HEK293 (cell line): ENCODE measurements around the gene XRCC6.

ENCODE experiments used
- GLI4 ChIP-seq: fragments of 450-650 bp; formaldehyde crosslinking; IDR thresholded peaks from 2 replicates; pipeline ENCODE4 v1.5.1; 2016; ENCODE audit warnings: missing biosample characterization, missing genetic modification characterization
- OSR2 ChIP-seq: fragments of 450-650 bp; formaldehyde crosslinking; IDR thresholded peaks from 2 replicates; pipeline ENCODE4 v1.5.1; 2016; ENCODE audit warnings: missing biosample characterization, missing genetic modification characterization
- SALL2 ChIP-seq: fragments of 450-650 bp; formaldehyde crosslinking; IDR thresholded peaks from 2 replicates; pipeline ENCODE4 v1.5.0; 2017; ENCODE audit warnings: missing biosample characterization, mild to moderate bottlenecking, missing genetic modification characterization, borderline replicate concordance
- SCRT1 ChIP-seq: fragments of 450-650 bp; formaldehyde crosslinking; IDR thresholded peaks from 2 replicates; pipeline ENCODE4 v1.5.1; 2016; ENCODE audit warnings: missing biosample characterization, missing genetic modification characterization, borderline replicate concordance
- WT1 ChIP-seq: fragments of 450-650 bp; formaldehyde crosslinking; IDR thresholded peaks from 2 replicates; pipeline ENCODE4 v1.5.1; 2016; ENCODE audit warnings: missing biosample characterization, missing genetic modification characterization
- ZBTB48 ChIP-seq: fragments of 450-650 bp; formaldehyde crosslinking; IDR thresholded peaks from 2 replicates; pipeline ENCODE4 v1.5.1; 2016; ENCODE audit warnings: missing biosample characterization, missing genetic modification characterization
- ZFP37 ChIP-seq: fragments of 450-650 bp; formaldehyde crosslinking; IDR thresholded peaks from 2 replicates; pipeline ENCODE4 v1.5.1; 2016; ENCODE audit warnings: missing biosample characterization, missing genetic modification characterization
- ZFP69B ChIP-seq: fragments of 450-650 bp; formaldehyde crosslinking; IDR thresholded peaks from 2 replicates; pipeline ENCODE4 v1.5.1; 2016; ENCODE audit warnings: missing biosample characterization, missing genetic modification characterization
- ZNF140 ChIP-seq: fragments of 450-650 bp; formaldehyde crosslinking; IDR thresholded peaks from 2 replicates; pipeline ENCODE4 v1.5.1; 2016; ENCODE audit warnings: missing biosample characterization, missing genetic modification characterization
- ZNF19 ChIP-seq: fragments of 450-650 bp; formaldehyde crosslinking; IDR thresholded peaks from 2 replicates; pipeline ENCODE4; 2016; ENCODE audit warnings: missing biosample characterization, missing genetic modification characterization, low read depth
- ZNF202 ChIP-seq: fragments of 450-650 bp; formaldehyde crosslinking; IDR thresholded peaks from 2 replicates; pipeline ENCODE4 v1.5.1; 2016; ENCODE audit warnings: missing biosample characterization, missing genetic modification characterization, borderline replicate concordance
- ZNF24 ChIP-seq: fragments of 450-650 bp; formaldehyde crosslinking; IDR thresholded peaks from 2 replicates; pipeline ENCODE4 v1.5.1; 2016; ENCODE audit warnings: missing biosample characterization, missing genetic modification characterization
- ZNF37A ChIP-seq: fragments of 450-650 bp; IDR thresholded peaks from 2 replicates; pipeline ENCODE4 v1.5.1; 2018; ENCODE audit warnings: missing biosample characterization, missing genetic modification characterization
- ZNF654 ChIP-seq: fragments of 450-650 bp; formaldehyde crosslinking; IDR thresholded peaks from 2 replicates; pipeline ENCODE4 v1.5.1; 2016; ENCODE audit warnings: low read depth, missing biosample characterization, missing genetic modification characterization
- ZNF660 ChIP-seq: fragments of 450-650 bp; IDR thresholded peaks from 2 replicates; pipeline ENCODE4 v1.5.1; 2018; ENCODE audit warnings: missing biosample characterization, mild to moderate bottlenecking, missing genetic modification characterization
- ZNF677 ChIP-seq: fragments of 450-650 bp; IDR thresholded peaks from 2 replicates; pipeline ENCODE4 v1.5.0; 2018; ENCODE audit warnings: missing biosample characterization, mild to moderate bottlenecking, missing genetic modification characterization, moderate library complexity
- ZNF747 ChIP-seq: fragments of 450-650 bp; formaldehyde crosslinking; IDR thresholded peaks from 2 replicates; pipeline ENCODE4 v1.5.1; 2016; ENCODE audit warnings: missing biosample characterization, missing genetic modification characterization
- ZNF768 ChIP-seq: fragments of 450-650 bp; formaldehyde crosslinking; IDR thresholded peaks from 2 replicates; pipeline ENCODE4 v1.5.1; 2018; ENCODE audit warnings: missing biosample characterization, mild to moderate bottlenecking, missing genetic modification characterization
- ZNF776 ChIP-seq: fragments of 450-650 bp; formaldehyde crosslinking; IDR thresholded peaks from 2 replicates; pipeline ENCODE4 v1.5.0; 2017; ENCODE audit warnings: missing biosample characterization, missing genetic modification characterization, borderline replicate concordance
- ZNF830 ChIP-seq: fragments of 450-650 bp; IDR thresholded peaks from 2 replicates; pipeline ENCODE4 v1.5.0; 2018; ENCODE audit warnings: missing biosample characterization, missing genetic modification characterization, low read depth, mild to moderate bottlenecking, moderate library complexity
- ZNF837 ChIP-seq: fragments of 450-650 bp; formaldehyde crosslinking; IDR thresholded peaks from 2 replicates; pipeline ENCODE4 v1.5.1; 2016; ENCODE audit warnings: missing biosample characterization, missing genetic modification characterization
- ZSCAN30 ChIP-seq: fragments of 450-650 bp; IDR thresholded peaks from 2 replicates; pipeline ENCODE4 v1.5.1; 2018; ENCODE audit warnings: missing biosample characterization, mild to moderate bottlenecking, missing genetic modification characterization, moderate library complexity
- ZXDB ChIP-seq: fragments of 450-650 bp; formaldehyde crosslinking; IDR thresholded peaks from 2 replicates; pipeline ENCODE4 v1.5.1; 2016; ENCODE audit warnings: missing biosample characterization, missing genetic modification characterization
- TF ChIP-seq, protein P1 (sequence below): fragments of 450-650 bp; formaldehyde crosslinking; IDR thresholded peaks from 2 replicates; pipeline ENCODE4 v1.5.1; 2016; ENCODE audit warnings: missing biosample characterization, missing genetic modification characterization, low read depth
- TF ChIP-seq, protein P2 (sequence below): fragments of 450-650 bp; formaldehyde crosslinking; IDR thresholded peaks from 2 replicates; pipeline ENCODE4 v1.5.1; 2016; ENCODE audit warnings: missing biosample characterization, missing genetic modification characterization
- TF ChIP-seq, protein P3 (sequence below): fragments of 450-650 bp; formaldehyde crosslinking; IDR thresholded peaks from 2 replicates; pipeline ENCODE4 v1.5.1; 2016; ENCODE audit warnings: missing biosample characterization, missing genetic modification characterization
- TF ChIP-seq, protein P4 (sequence below): fragments of 450-650 bp; formaldehyde crosslinking; conservative IDR thresholded peaks from 2 replicates; pipeline ENCODE4 v1.5.1; 2016; ENCODE audit warnings: low read depth, missing biosample characterization, missing genetic modification characterization
- TF ChIP-seq, protein P5 (sequence below): fragments of 450-650 bp; formaldehyde crosslinking; IDR thresholded peaks from 2 replicates; pipeline ENCODE4 v1.5.1; 2016; ENCODE audit warnings: missing biosample characterization, missing genetic modification characterization

XRCC6 gene

DNA sequence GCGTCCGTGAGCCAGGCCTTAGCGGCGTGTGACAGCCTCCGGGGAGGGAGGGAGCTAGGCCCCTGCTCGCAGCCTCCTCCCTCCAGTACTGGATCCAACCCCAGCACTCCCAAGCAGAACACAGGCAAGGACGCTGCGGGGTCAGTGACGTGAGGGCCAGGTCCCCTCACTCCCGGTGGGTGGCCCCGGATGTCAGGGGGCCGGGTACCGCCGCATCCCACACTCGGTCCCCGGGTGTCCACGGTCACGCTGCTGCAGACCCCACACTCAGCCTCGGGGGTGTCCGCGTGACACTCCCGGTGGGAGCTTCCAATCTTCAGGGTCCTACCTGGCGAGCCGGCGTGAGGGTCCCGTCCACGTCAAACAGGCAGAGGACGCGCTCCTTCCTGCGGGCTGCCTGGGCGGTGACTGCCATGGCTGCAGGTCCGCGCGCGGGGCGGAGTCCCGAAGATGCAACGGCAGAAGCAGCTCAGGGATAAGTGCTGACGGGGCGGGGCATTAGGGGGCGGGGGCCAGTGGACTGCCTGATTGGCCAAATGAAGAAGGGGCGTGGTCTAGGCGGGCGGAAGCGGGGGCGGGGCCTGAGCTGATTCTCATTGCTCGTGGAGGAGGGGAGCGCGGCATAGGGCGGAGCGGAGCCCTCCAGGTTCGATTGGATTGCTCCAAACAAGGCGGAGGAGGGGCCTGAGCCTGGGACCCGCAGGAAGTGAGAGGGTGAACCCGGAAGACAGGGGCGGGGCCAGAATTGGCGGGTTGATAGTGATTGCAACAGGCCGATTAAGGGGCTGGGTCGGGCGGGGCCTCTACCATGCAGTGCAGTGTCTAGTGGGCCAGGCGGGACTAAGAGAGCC lies 31.5 kb upstream of the XRCC6 start, which contains the start of gene PMM1 (continued):
- TF ChIP-seq ZNF660 (tag by site-specific recombination) (0 out of 2 replicates have a peak, but pooled peaks have one; percentile 63), ZNF37A (tag by site-specific recombination) (no peak), ZNF19 (no peak), GLI4 (no peak), ZFP69B (tag by site-specific recombination) (peak; percentile 67; the same call in 1 of the 2 replicates), ZNF654 (tag by site-specific recombination) (no peak), SALL2 (no peak), ZNF768 (tag by site-specific recombination) (no peak), ZSCAN30 (tag by site-specific recombination) (peak; percentile 71), ZNF677 (tag by site-specific recombination) (no peak), ZNF747 (tag by site-specific recombination) (no peak), OSR2 (tag by site-specific recombination) (0 out of 2 replicates have a peak, but pooled peaks have one; percentile 7), ZNF776 (no peak), ZXDB (peak; percentile 82), ZNF24 (0 out of 2 replicates have a peak, but pooled peaks have one; percentile 46), ZNF140 (tag by site-specific recombination) (no peak), ZNF830 (tag by site-specific recombination) (no peak), SCRT1 (tag by site-specific recombination) (peak; percentile 85; the same call in 1 of the 2 replicates), ZNF202 (no peak), ZNF837 (tag by site-specific recombination) (no peak), ZBTB48 (peak; percentile 74; the same call in 1 of the 2 replicates), WT1 (tag by site-specific recombination) (no peak; the same call in none of the 2 replicates), ZFP37 (tag by site-specific recombination) (no peak)
- TF ChIP-seq, protein P1, sequence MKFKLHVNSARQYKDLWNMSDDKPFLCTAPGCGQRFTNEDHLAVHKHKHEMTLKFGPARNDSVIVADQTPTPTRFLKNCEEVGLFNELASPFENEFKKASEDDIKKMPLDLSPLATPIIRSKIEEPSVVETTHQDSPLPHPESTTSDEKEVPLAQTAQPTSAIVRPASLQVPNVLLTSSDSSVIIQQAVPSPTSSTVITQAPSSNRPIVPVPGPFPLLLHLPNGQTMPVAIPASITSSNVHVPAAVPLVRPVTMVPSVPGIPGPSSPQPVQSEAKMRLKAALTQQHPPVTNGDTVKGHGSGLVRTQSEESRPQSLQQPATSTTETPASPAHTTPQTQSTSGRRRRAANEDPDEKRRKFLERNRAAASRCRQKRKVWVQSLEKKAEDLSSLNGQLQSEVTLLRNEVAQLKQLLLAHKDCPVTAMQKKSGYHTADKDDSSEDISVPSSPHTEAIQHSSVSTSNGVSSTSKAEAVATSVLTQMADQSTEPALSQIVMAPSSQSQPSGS (tag by site-specific recombination): no peak
- TF ChIP-seq, protein P2, sequence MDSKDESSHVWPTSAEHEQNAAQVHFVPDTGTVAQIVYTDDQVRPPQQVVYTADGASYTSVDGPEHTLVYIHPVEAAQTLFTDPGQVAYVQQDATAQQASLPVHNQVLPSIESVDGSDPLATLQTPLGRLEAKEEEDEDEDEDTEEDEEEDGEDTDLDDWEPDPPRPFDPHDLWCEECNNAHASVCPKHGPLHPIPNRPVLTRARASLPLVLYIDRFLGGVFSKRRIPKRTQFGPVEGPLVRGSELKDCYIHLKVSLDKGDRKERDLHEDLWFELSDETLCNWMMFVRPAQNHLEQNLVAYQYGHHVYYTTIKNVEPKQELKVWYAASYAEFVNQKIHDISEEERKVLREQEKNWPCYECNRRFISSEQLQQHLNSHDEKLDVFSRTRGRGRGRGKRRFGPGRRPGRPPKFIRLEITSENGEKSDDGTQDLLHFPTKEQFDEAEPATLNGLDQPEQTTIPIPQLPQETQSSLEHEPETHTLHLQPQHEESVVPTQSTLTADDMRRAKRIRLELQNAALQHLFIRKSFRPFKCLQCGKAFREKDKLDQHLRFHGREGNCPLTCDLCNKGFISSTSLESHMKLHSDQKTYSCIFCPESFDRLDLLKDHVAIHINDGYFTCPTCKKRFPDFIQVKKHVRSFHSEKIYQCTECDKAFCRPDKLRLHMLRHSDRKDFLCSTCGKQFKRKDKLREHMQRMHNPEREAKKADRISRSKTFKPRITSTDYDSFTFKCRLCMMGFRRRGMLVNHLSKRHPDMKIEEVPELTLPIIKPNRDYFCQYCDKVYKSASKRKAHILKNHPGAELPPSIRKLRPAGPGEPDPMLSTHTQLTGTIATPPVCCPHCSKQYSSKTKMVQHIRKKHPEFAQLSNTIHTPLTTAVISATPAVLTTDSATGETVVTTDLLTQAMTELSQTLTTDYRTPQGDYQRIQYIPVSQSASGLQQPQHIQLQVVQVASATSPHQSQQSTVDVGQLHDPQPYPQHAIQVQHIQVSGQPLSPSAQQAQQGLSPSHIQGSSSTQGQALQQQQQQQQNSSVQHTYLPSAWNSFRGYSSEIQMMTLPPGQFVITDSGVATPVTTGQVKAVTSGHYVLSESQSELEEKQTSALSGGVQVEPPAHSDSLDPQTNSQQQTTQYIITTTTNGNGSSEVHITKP (tag by site-specific recombination): peak; percentile 97
- TF ChIP-seq, protein P3, sequence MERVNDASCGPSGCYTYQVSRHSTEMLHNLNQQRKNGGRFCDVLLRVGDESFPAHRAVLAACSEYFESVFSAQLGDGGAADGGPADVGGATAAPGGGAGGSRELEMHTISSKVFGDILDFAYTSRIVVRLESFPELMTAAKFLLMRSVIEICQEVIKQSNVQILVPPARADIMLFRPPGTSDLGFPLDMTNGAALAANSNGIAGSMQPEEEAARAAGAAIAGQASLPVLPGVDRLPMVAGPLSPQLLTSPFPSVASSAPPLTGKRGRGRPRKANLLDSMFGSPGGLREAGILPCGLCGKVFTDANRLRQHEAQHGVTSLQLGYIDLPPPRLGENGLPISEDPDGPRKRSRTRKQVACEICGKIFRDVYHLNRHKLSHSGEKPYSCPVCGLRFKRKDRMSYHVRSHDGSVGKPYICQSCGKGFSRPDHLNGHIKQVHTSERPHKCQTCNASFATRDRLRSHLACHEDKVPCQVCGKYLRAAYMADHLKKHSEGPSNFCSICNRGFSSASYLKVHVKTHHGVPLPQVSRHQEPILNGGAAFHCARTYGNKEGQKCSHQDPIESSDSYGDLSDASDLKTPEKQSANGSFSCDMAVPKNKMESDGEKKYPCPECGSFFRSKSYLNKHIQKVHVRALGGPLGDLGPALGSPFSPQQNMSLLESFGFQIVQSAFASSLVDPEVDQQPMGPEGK: peak; percentile 74
- TF ChIP-seq, protein P4, sequence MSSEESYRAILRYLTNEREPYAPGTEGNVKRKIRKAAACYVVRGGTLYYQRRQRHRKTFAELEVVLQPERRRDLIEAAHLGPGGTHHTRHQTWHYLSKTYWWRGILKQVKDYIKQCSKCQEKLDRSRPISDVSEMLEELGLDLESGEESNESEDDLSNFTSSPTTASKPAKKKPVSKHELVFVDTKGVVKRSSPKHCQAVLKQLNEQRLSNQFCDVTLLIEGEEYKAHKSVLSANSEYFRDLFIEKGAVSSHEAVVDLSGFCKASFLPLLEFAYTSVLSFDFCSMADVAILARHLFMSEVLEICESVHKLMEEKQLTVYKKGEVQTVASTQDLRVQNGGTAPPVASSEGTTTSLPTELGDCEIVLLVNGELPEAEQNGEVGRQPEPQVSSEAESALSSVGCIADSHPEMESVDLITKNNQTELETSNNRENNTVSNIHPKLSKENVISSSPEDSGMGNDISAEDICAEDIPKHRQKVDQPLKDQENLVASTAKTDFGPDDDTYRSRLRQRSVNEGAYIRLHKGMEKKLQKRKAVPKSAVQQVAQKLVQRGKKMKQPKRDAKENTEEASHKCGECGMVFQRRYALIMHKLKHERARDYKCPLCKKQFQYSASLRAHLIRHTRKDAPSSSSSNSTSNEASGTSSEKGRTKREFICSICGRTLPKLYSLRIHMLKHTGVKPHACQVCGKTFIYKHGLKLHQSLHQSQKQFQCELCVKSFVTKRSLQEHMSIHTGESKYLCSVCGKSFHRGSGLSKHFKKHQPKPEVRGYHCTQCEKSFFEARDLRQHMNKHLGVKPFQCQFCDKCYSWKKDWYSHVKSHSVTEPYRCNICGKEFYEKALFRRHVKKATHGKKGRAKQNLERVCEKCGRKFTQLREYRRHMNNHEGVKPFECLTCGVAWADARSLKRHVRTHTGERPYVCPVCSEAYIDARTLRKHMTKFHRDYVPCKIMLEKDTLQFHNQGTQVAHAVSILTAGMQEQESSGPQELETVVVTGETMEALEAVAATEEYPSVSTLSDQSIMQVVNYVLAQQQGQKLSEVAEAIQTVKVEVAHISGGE: no peak
- TF ChIP-seq, protein P5, sequence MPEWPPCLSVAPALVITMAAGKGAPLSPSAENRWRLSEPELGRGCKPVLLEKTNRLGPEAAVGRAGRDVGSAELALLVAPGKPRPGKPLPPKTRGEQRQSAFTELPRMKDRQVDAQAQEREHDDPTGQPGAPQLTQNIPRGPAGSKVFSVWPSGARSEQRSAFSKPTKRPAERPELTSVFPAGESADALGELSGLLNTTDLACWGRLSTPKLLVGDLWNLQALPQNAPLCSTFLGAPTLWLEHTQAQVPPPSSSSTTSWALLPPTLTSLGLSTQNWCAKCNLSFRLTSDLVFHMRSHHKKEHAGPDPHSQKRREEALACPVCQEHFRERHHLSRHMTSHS (tag by site-specific recombination): no peak
